H1 (cell line): ENCODE measurements around the gene SMAD7. TPM values are rescaled to one million over a fixed set of nuclear protein-coding genes. Genes with fewer than 3 reads are reported as not detected.

Experiments
- CHD1 ChIP-seq: IDR thresholded peaks from 2 replicates; pipeline ENCODE4 v1.6.1; 2012; ENCODE audit warnings: low read depth, low read length, improper control_type of control experiment
- CHD7 ChIP-seq: fragments of 300-600 bp; sonication (generic); IDR thresholded peaks from 2 replicates; pipeline ENCODE4 v1.7.1; 2012; ENCODE audit warnings: low read length, moderate library complexity, mild to moderate bottlenecking, inconsistent platforms; ENCODE audit not compliant: insufficient replicate concordance
- EZH2 ChIP-seq: fragments of 200-600 bp; sonication (generic); IDR thresholded peaks from 2 replicates; pipeline ENCODE4 v1.7.1; 2012; ENCODE audit warnings: low read depth, mild to moderate bottlenecking, moderate library complexity, low read length, inconsistent platforms; ENCODE audit not compliant: severe bottlenecking
- GTF2F1 ChIP-seq: IDR thresholded peaks from 2 replicates; pipeline ENCODE4 v1.6.1; 2012; ENCODE audit warnings: low read depth, low read length, improper control_type of control experiment, borderline replicate concordance
- KDM5A ChIP-seq: fragments of 200-600 bp; IDR thresholded peaks from 2 replicates; pipeline ENCODE4 v1.7.1; 2012; ENCODE audit warnings: mild to moderate bottlenecking, low read length, inconsistent platforms, mixed read lengths
- MAFK ChIP-seq: IDR thresholded peaks from 2 replicates; pipeline ENCODE4 v1.6.1; 2012; ENCODE audit warnings: low read depth, mild to moderate bottlenecking, improper control_type of control experiment, low read length
- NRF1 ChIP-seq: IDR thresholded peaks from 2 replicates; pipeline ENCODE4 v1.6.1; 2011; ENCODE audit warnings: mild to moderate bottlenecking, low read depth, low read length, improper control_type of control experiment
- PHF8 ChIP-seq: fragments of 200-600 bp; sonication (generic); conservative IDR thresholded peaks from 2 replicates; pipeline ENCODE4 v1.7.1; 2012; ENCODE audit warnings: low read depth, mild to moderate bottlenecking, inconsistent platforms, low read length, moderate library complexity
- TAF7 ChIP-seq: optimal IDR thresholded peaks from 2 replicates; pipeline ENCODE3; 2011; ENCODE audit warnings: low read depth, mild to moderate bottlenecking, inconsistent platforms, low read length, moderate library complexity, borderline replicate concordance
- TEAD4 ChIP-seq: IDR thresholded peaks from 2 replicates; pipeline ENCODE4 v1.6.1; 2012; ENCODE audit warnings: low read depth, low read length, inconsistent platforms, mixed read lengths
- polyA plus RNA-seq, 7 experiments: library from polyadenylated mRNA; depleted of rRNA in 3 of 7; stranded (reverse) in 5 of 7; unstranded in 2 of 7; fragments of >200 nt in 5 of 7; fragments of 200-250 nt in 2 of 7; gene quantifications; 1 replicate in 5 of 7; 2 replicates in 1 of 7; 4 replicates in 1 of 7; pipeline versions ENCODE4 v1.2.1 to v1.2.3, GENCODE V29; 2011 to 2013; ENCODE audit warnings: missing spikeins in 2 of 7, mixed read lengths in 2 of 7
- total RNA-seq: library from RNA; stranded (reverse); fragmentation: NEBNext Ultra II Directional; extraction: Animal tissue kit (Norgen Biotek cat#: 25700); gene quantifications from 2 replicates; pipeline ENCODE4 v1.2.1, GENCODE V29; 2021

Gene SMAD7
- total and polyA plus RNA-seq, 2 of the 8 experiments (the other 6 are each of a cell fraction or from before 2014, with no cell fraction given): 6.5 to 15.5 TPM

DNA sequence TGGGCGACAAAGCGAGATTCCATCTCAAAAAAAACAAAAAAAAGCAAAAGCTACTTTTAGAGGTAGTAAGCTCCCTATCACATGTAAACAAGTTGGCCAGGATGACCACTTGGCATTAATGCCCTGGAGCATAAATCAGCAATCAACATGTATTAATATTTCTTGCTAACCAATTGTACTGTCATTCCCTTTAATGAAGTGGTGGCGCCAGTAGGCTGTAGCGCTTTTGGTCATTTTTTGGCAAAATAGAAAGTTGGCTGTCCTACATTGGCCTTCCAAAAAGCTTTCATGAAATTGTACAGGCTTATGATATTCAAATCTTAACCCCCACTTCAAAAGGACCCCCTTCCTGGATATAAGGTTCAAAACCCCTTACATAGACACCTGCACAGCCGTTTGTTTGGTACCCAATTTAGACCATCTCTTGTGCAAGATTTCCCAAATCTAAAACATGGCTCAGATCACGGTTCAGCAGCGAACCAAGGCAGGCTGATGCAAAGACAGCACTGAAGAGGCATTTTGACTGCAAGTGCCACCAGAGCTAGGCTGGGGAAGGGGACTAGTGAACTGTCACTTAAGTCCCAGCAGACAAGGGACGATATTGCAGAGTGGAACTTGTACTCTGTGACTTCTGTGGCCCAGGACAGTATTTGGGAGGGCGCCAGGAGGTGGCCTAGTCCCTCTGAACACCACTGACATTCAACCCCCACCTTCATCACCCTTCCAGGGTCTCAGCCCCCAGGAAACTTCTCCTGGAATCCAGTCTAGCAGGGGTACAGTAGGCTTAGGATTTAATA lies 31.9 kb downstream of the SMAD7 start (continued):
- TF ChIP-seq CHD7: no peak
- no peak for TF ChIP-seq EZH2
- no peak for TF ChIP-seq KDM5A
- TF ChIP-seq CHD1: no peak
- TF ChIP-seq NRF1: no peak
- TF ChIP-seq MAFK: no peak
- no peak for TF ChIP-seq TEAD4
- no peak for TF ChIP-seq TAF7
- no peak for TF ChIP-seq GTF2F1
- no peak for TF ChIP-seq PHF8
